ENCODE results near the gene G6PC3. TPM values are rescaled to one million over a fixed set of nuclear protein-coding genes. Genes with fewer than 3 reads are reported as not detected.

G6PC3 gene
- total RNA-seq, 120 experiments from 2014 or later, result 29.8 to 60.2 (median 41.8) TPM

Other genes with a start within 250 kb of the G6PC3 start
- gene MPP3, start 237.6 kb upstream of the G6PC3 start, total RNA-seq, result 10 to 100 TPM in 48 of 120 experiments, 1 to 10 TPM in 72; 4.8 to 18.7 (median 9.5) TPM
- gene CD300LG, start 223.6 kb upstream of the G6PC3 start, total RNA-seq, result under 1 TPM in 13 of 120 experiments, not detected in 107; 0.17 to 0.74 (median 0.35) TPM
- 10 to 100 TPM; 41.7 to 92.6 (median 64.0) TPM for gene MPP2, start 163.2 kb upstream of the G6PC3 start, total RNA-seq
- not detected for gene PPY, start 128.3 kb upstream of the G6PC3 start, total RNA-seq
- gene PYY, start 116.8 kb upstream of the G6PC3 start, total RNA-seq, result 1 to 10 TPM in 2 of 120 experiments, under 1 TPM in 7, not detected in 111; 0.29 to 1.1 (median 0.59) TPM
- 1 to 10 TPM in 91 of 120 experiments, under 1 TPM in 27, not detected in 2; 0.22 to 4.0 (median 1.6) TPM for gene NAGS, start 66.1 kb upstream of the G6PC3 start, total RNA-seq
- 10 to 100 TPM; 13.5 to 26.7 (median 19.9) TPM for gene TMEM101, start 55.8 kb upstream of the G6PC3 start, total RNA-seq
- gene LSM12, start 4.1 kb upstream of the G6PC3 start, total RNA-seq, result 10 to 100 TPM; 27.5 to 55.0 (median 39.7) TPM
- 100 to 1,000 TPM in 88 of 120 experiments, 10 to 100 TPM in 32; 70.3 to 155 (median 110) TPM for gene HDAC5, start 52.9 kb downstream of the G6PC3 start, total RNA-seq
- 1 to 10 TPM in 35 of 120 experiments, under 1 TPM in 74, not detected in 11; 0.19 to 2.8 (median 0.78) TPM for gene HROB, start 71.2 kb downstream of the G6PC3 start, total RNA-seq
- 1 to 10 TPM in 26 of 120 experiments, under 1 TPM in 78, not detected in 16; 0.23 to 3.2 (median 0.64) TPM for gene ASB16, start 100.0 kb downstream of the G6PC3 start, total RNA-seq
- 10 to 100 TPM; 25.4 to 51.8 (median 37.8) TPM for gene TMUB2, start 116.2 kb downstream of the G6PC3 start, total RNA-seq
- 100 to 1,000 TPM in 119 of 120 experiments, 10 to 100 TPM in 1; 95.4 to 294 (median 207) TPM for gene ATXN7L3, start 129.1 kb downstream of the G6PC3 start, total RNA-seq
- gene UBTF, start 148.9 kb downstream of the G6PC3 start, total RNA-seq, result 10 to 100 TPM; 56.2 to 94.1 (median 72.5) TPM
- 1 to 10 TPM in 33 of 120 experiments, under 1 TPM in 62, not detected in 25; 0.08 to 6.2 (median 0.68) TPM for gene SLC4A1, start 197.4 kb downstream of the G6PC3 start, total RNA-seq
- gene RUNDC3A, start 237.9 kb downstream of the G6PC3 start, total RNA-seq, result 100 to 1,000 TPM; 123 to 489 (median 370) TPM